ENCODE results near the gene NUP50. TPM values are rescaled to one million over a fixed set of nuclear protein-coding genes. Genes with fewer than 3 reads are reported as not detected.
A peak's percentile ranks its signal among the peaks of the same experiment; 100 is the strongest.

The NUP50 gene
- total RNA-seq, 1 experiment from 2014 or later = 49.8 TPM

GRCh38 chr22:45228401-45228754 lies 64.7 kb downstream of the NUP50 start:
- Histone ChIP-seq H2AFZ (ENCODE audit: low read length) (no peak overlapping the region), H3K36me3 (ENCODE audit: insufficient read depth, low read length) (no peaks in the 10 kb centered on the region), H3K4me1 (ENCODE audit: low read length) (no peaks in the 10 kb centered on the region), H3K9ac (ENCODE audit: low read length) (no peak overlapping the region), H3K79me2 (ENCODE audit: low read length) (peaks cover 14% of the 10 kb centered on the region), H3K4me2 (ENCODE audit: low read depth, low read length, poor library complexity, severe bottlenecking) (no peak overlapping the region), H4K20me1 (ENCODE audit: insufficient read depth, low read depth, low read length) (0 out of 2 replicates have a peak, but pooled peaks cover 9% of the 10 kb centered on the region), H3K9me2 (replicated peaks; ENCODE audit: insufficient read depth, low read length) (no peaks in the 10 kb centered on the region), H3K27ac (ENCODE audit: low read length) (no peak overlapping the region), H3K27me3 (ENCODE audit: low read length) (no peaks in the 10 kb centered on the region), H3K4me3 (ENCODE audit: low read length) (no peak overlapping the region), H3K9me3 (ENCODE audit: low read length) (no peaks in the 10 kb centered on the region)
- no peak for DNase-seq

GRCh38 chr22:45229181-45229580 lies 65.5 kb downstream of the NUP50 start:
- Histone ChIP-seq H4K20me1 (ENCODE audit: insufficient read depth, low read depth, low read length) (0 out of 2 replicates have a peak, but pooled peaks cover 9% of the 10 kb centered on the region), H3K79me2 (ENCODE audit: low read length) (peaks cover 12% of the 10 kb centered on the region), H3K36me3 (ENCODE audit: insufficient read depth, low read length) (no peaks in the 10 kb centered on the region), H3K27me3 (ENCODE audit: low read length) (no peaks in the 10 kb centered on the region), H3K4me3 (ENCODE audit: low read length) (no peak overlapping the region), H2AFZ (ENCODE audit: low read length) (no peak overlapping the region), H3K4me1 (ENCODE audit: low read length) (no peaks in the 10 kb centered on the region), H3K9me2 (replicated peaks; ENCODE audit: insufficient read depth, low read length) (no peaks in the 10 kb centered on the region), H3K4me2 (ENCODE audit: low read depth, low read length, poor library complexity, severe bottlenecking) (no peak overlapping the region), H3K9me3 (ENCODE audit: low read length) (no peaks in the 10 kb centered on the region), H3K9ac (ENCODE audit: low read length) (no peak overlapping the region), H3K27ac (ENCODE audit: low read length) (no peak overlapping the region)
- DNase-seq = no peak

- H3K4me2 ChIP-seq (ENCODE audit: low read depth, low read length, poor library complexity, severe bottlenecking) = no peak overlapping the region
- DNase-seq = no peak
Measured at GRCh38 chr22:45230026-45230721, 66.4 kb downstream of the NUP50 start.

GRCh38 chr22:45231293-45231692 lies 67.6 kb downstream of the NUP50 start:
- Histone ChIP-seq H3K27me3 (ENCODE audit: low read length) (no peaks in the 10 kb centered on the region), H3K4me2 (ENCODE audit: low read depth, low read length, poor library complexity, severe bottlenecking) (no peak overlapping the region), H3K9me2 (replicated peaks; ENCODE audit: insufficient read depth, low read length) (no peaks in the 10 kb centered on the region), H3K27ac (ENCODE audit: low read length) (no peak overlapping the region), H3K4me3 (ENCODE audit: low read length) (no peak overlapping the region), H3K9ac (ENCODE audit: low read length) (no peak overlapping the region), H2AFZ (ENCODE audit: low read length) (no peak overlapping the region), H3K36me3 (ENCODE audit: insufficient read depth, low read length) (no peaks in the 10 kb centered on the region), H3K4me1 (ENCODE audit: low read length) (peaks cover 20% of the 10 kb centered on the region), H3K9me3 (ENCODE audit: low read length) (no peaks in the 10 kb centered on the region), H4K20me1 (ENCODE audit: insufficient read depth, low read depth, low read length) (0 out of 2 replicates have a peak, but pooled peaks cover 4% of the 10 kb centered on the region), H3K79me2 (ENCODE audit: low read length) (peaks cover 18% of the 10 kb centered on the region)
- no peak for DNase-seq

More at GRCh38 chr22:45230026-45230721, 66.4 kb downstream of the NUP50 start:
- Histone ChIP-seq H3K9me2 (replicated peaks; ENCODE audit: insufficient read depth, low read length) (no peaks in the 10 kb centered on the region), H3K4me1 (ENCODE audit: low read length) (peaks cover 9% of the 10 kb centered on the region), H4K20me1 (ENCODE audit: insufficient read depth, low read depth, low read length) (0 out of 2 replicates have a peak, but pooled peaks cover 4% of the 10 kb centered on the region), H3K9me3 (ENCODE audit: low read length) (no peaks in the 10 kb centered on the region), H2AFZ (ENCODE audit: low read length) (no peak overlapping the region), H3K4me3 (ENCODE audit: low read length) (no peak overlapping the region), H3K36me3 (ENCODE audit: insufficient read depth, low read length) (no peaks in the 10 kb centered on the region), H3K9ac (ENCODE audit: low read length) (no peak overlapping the region), H3K27ac (ENCODE audit: low read length) (no peak overlapping the region), H3K79me2 (ENCODE audit: low read length) (peaks cover 18% of the 10 kb centered on the region), H3K27me3 (ENCODE audit: low read length) (no peaks in the 10 kb centered on the region)

GRCh38 chr22:45233386-45233785 lies 69.7 kb downstream of the NUP50 start:
- no peaks in the 10 kb centered on the region for H3K27me3 ChIP-seq (ENCODE audit: low read length)
- no peak overlapping the region for H3K9ac ChIP-seq (ENCODE audit: low read length)
- no peaks in the 10 kb centered on the region for H3K36me3 ChIP-seq (ENCODE audit: insufficient read depth, low read length)
- H3K9me3 ChIP-seq (ENCODE audit: low read length) = no peaks in the 10 kb centered on the region
- no peak overlapping the region for H3K4me3 ChIP-seq (ENCODE audit: low read length)
- H3K79me2 ChIP-seq (ENCODE audit: low read length) = peaks cover 18% of the 10 kb centered on the region
- H3K27ac ChIP-seq (ENCODE audit: low read length) = no peak overlapping the region
- H4K20me1 ChIP-seq (ENCODE audit: insufficient read depth, low read depth, low read length) = 0 out of 2 replicates have a peak, but pooled peaks cover 4% of the 10 kb centered on the region
- no peaks in the 10 kb centered on the region for H3K9me2 ChIP-seq (replicated peaks; ENCODE audit: insufficient read depth, low read length)
- no peak for DNase-seq
- H3K4me1 ChIP-seq (ENCODE audit: low read length) = peaks cover 32% of the 10 kb centered on the region
- H2AFZ ChIP-seq (ENCODE audit: low read length) = no peak overlapping the region
- H3K4me2 ChIP-seq (ENCODE audit: low read depth, low read length, poor library complexity, severe bottlenecking) = no peak overlapping the region

GRCh38 chr22:45233827-45234226 lies 70.1 kb downstream of the NUP50 start:
- H3K4me1 ChIP-seq (ENCODE audit: low read length) = peaks cover 32% of the 10 kb centered on the region

GRCh38 chr22:45235101-45235777 lies 71.5 kb downstream of the NUP50 start:
- Histone ChIP-seq H3K9me2 (replicated peaks; ENCODE audit: insufficient read depth, low read length) (no peaks in the 10 kb centered on the region), H3K36me3 (ENCODE audit: insufficient read depth, low read length) (no peaks in the 10 kb centered on the region), H2AFZ (ENCODE audit: low read length) (no peak overlapping the region), H3K27ac (ENCODE audit: low read length) (peak overlapping the region; percentile 72), H3K4me1 (ENCODE audit: low read length) (peaks cover 46% of the 10 kb centered on the region), H3K4me2 (ENCODE audit: low read depth, low read length, poor library complexity, severe bottlenecking) (peak overlapping the region; percentile 50), H3K9ac (ENCODE audit: low read length) (peak overlapping the region; percentile 64), H3K4me3 (ENCODE audit: low read length) (peak overlapping the region; percentile 53), H3K9me3 (ENCODE audit: low read length) (no peaks in the 10 kb centered on the region), H3K27me3 (ENCODE audit: low read length) (no peaks in the 10 kb centered on the region), H3K79me2 (ENCODE audit: low read length) (peaks cover 32% of the 10 kb centered on the region), H4K20me1 (ENCODE audit: insufficient read depth, low read depth, low read length) (peaks cover 15% of the 10 kb centered on the region; the same call in 1 of the 2 replicates)
- peak; percentile 87 for DNase-seq

More at GRCh38 chr22:45233827-45234226, 70.1 kb downstream of the NUP50 start:
- H4K20me1 ChIP-seq (ENCODE audit: insufficient read depth, low read depth, low read length) = 0 out of 2 replicates have a peak, but pooled peaks cover 4% of the 10 kb centered on the region
- H3K4me3 ChIP-seq (ENCODE audit: low read length) = no peak overlapping the region
- H3K36me3 ChIP-seq (ENCODE audit: insufficient read depth, low read length) = no peaks in the 10 kb centered on the region
- no peaks in the 10 kb centered on the region for H3K9me2 ChIP-seq (replicated peaks; ENCODE audit: insufficient read depth, low read length)
- no peak overlapping the region for H3K9ac ChIP-seq (ENCODE audit: low read length)
- H2AFZ ChIP-seq (ENCODE audit: low read length) = no peak overlapping the region
- no peak overlapping the region for H3K4me2 ChIP-seq (ENCODE audit: low read depth, low read length, poor library complexity, severe bottlenecking)
- H3K9me3 ChIP-seq (ENCODE audit: low read length) = no peaks in the 10 kb centered on the region
- no peaks in the 10 kb centered on the region for H3K27me3 ChIP-seq (ENCODE audit: low read length)
- H3K79me2 ChIP-seq (ENCODE audit: low read length) = peaks cover 18% of the 10 kb centered on the region
- no peak for DNase-seq
- H3K27ac ChIP-seq (ENCODE audit: low read length) = no peak overlapping the region

GRCh38 chr22:45235851-45236342 lies 72.2 kb downstream of the NUP50 start:
- H3K36me3 ChIP-seq (ENCODE audit: insufficient read depth, low read length) = no peaks in the 10 kb centered on the region
- no peaks in the 10 kb centered on the region for H3K9me2 ChIP-seq (replicated peaks; ENCODE audit: insufficient read depth, low read length)
- H2AFZ ChIP-seq (ENCODE audit: low read length) = no peak overlapping the region
- peaks cover 32% of the 10 kb centered on the region for H3K79me2 ChIP-seq (ENCODE audit: low read length)
- H3K9ac ChIP-seq (ENCODE audit: low read length) = peak overlapping the region; percentile 64
- H4K20me1 ChIP-seq (ENCODE audit: insufficient read depth, low read depth, low read length) = peaks cover 15% of the 10 kb centered on the region; the same call in 1 of the 2 replicates
- no peaks in the 10 kb centered on the region for H3K27me3 ChIP-seq (ENCODE audit: low read length)
- peak overlapping the region; percentile 72 for H3K27ac ChIP-seq (ENCODE audit: low read length)
- peak overlapping the region; percentile 53; the same call in 1 of the 2 replicates for H3K4me3 ChIP-seq (ENCODE audit: low read length)
- DNase-seq = peak; percentile 56
- peaks cover 48% of the 10 kb centered on the region for H3K4me1 ChIP-seq (ENCODE audit: low read length)
- H3K9me3 ChIP-seq (ENCODE audit: low read length) = no peaks in the 10 kb centered on the region
- peak overlapping the region; percentile 50 for H3K4me2 ChIP-seq (ENCODE audit: low read depth, low read length, poor library complexity, severe bottlenecking)
